DOHH2 (cell line): ENCODE results near the gene CERS5.

ENCODE experiments used
- H3F3A ChIP-seq: fragments of 200-600 bp; sonication (generic), shearing (Covaris generic); 2 replicates; pipeline ENCODE4 v1.6.0; 2016; ENCODE audit warnings: antibody characterized with exemption, mild to moderate bottlenecking; ENCODE audit not compliant: control insufficient read depth, insufficient read depth
- H3K27ac ChIP-seq: fragments of 200-600 bp; sonication (generic); 2 replicates; pipeline ENCODE4 v1.5.1; 2014; ENCODE audit warnings: low read depth, mild to moderate bottlenecking, low read length, moderate library complexity
- H3K27me3 ChIP-seq: fragments of 200-600 bp; sonication (generic); 2 replicates; pipeline ENCODE4 v1.6.1; 2014; ENCODE audit warnings: mild to moderate bottlenecking, low read length, mixed read lengths; ENCODE audit not compliant: control insufficient read depth
- H3K36me3 ChIP-seq: fragments of 200-600 bp; sonication (generic); 2 replicates; pipeline ENCODE4 v1.6.1; 2014; ENCODE audit warnings: mild to moderate bottlenecking, low read length, moderate library complexity, mixed read lengths; ENCODE audit not compliant: control insufficient read depth
- H3K4me1 ChIP-seq: fragments of 200-600 bp; sonication (generic); 2 replicates; pipeline ENCODE4 v1.6.1; 2014; ENCODE audit warnings: mild to moderate bottlenecking, low read length, mixed read lengths; ENCODE audit not compliant: control insufficient read depth
- H3K4me2 ChIP-seq: fragments of 200-600 bp; sonication (generic); 2 replicates; pipeline ENCODE4 v1.6.0; 2014; ENCODE audit warnings: mild to moderate bottlenecking, low read length, moderate library complexity
- H3K4me3 ChIP-seq: fragments of 200-600 bp; sonication (generic); 2 replicates; pipeline ENCODE4 v1.5.1; 2014; ENCODE audit warnings: mild to moderate bottlenecking, low read length, mixed read lengths
- H3K79me2 ChIP-seq: fragments of 200-600 bp; sonication (generic); 2 replicates; pipeline ENCODE4 v1.6.1; 2014; ENCODE audit warnings: mild to moderate bottlenecking, low read length, mixed read lengths; ENCODE audit not compliant: control insufficient read depth
- H3K9me2 ChIP-seq: fragments of 200-600 bp; sonication (generic); replicated peaks from 2 replicates; pipeline ENCODE4 v1.6.1; 2014; ENCODE audit warnings: mild to moderate bottlenecking, low read length, mixed read lengths; ENCODE audit not compliant: control insufficient read depth
- H3K9me3 ChIP-seq: fragments of 200-600 bp; sonication (generic); 2 replicates; pipeline ENCODE4 v1.6.1; 2014; ENCODE audit warnings: antibody characterized with exemption, low read length, mixed read lengths; ENCODE audit not compliant: control insufficient read depth, insufficient read depth
- H4K20me1 ChIP-seq: fragments of 200-600 bp; sonication (generic); 2 replicates; pipeline ENCODE4 v1.6.0; 2014; ENCODE audit warnings: low read depth, mild to moderate bottlenecking, antibody characterized with exemption, low read length, moderate library complexity; ENCODE audit not compliant: control insufficient read depth, insufficient read depth
- EZH2phosphoT487 ChIP-seq: fragments of 200-600 bp; sonication (generic); IDR thresholded peaks from 2 replicates; pipeline ENCODE4 v1.6.1; 2017; ENCODE audit warnings: borderline replicate concordance, mild to moderate bottlenecking, antibody characterized with exemption, low read length, moderate library complexity, mixed read lengths
- TF ChIP-seq, protein P1 (sequence below): fragments of 200-600 bp; sonication (generic); IDR thresholded peaks from one replicate; pipeline ENCODE4 v1.5.1; 2014; ENCODE audit warnings: antibody characterized with exemption, mild to moderate bottlenecking, low read depth, low read length; ENCODE audit not compliant: poor library complexity, severe bottlenecking

Gene CERS5

DNA sequence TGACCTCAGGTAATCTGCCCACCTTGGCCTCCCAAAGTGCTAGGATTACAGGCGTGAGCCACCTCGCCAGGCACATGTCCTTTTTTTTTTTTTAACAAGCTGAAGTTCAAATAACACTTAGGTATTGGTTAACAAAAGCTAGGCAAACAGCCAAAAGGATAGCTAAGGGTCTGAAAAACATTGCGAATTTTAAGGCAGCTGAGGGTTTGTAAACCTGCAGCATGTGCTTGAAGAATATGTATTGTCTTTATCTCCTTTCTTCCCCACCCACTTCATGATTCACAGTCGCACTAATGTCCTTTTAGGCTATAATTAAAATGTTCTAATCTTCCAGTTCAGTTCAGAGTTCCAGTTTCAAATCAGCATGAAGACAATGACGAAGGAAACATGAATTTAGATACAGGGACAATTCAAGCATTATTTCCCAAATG lies 30.1 kb upstream of the CERS5 start:
- no peak overlapping the region for H3K4me2 ChIP-seq
- peaks cover 35% of the 10 kb centered on the region for H3K36me3 ChIP-seq
- no peak overlapping the region for H3K27ac ChIP-seq

GRCh38 chr12:50196537-50196936 lies 29.4 kb upstream of the CERS5 start:
- peaks cover 2% of the 10 kb centered on the region; the same call in 1 of the 2 replicates for H3F3A ChIP-seq

More for the DNA sequence above, 30.1 kb upstream of the CERS5 start:
- Histone ChIP-seq H4K20me1 (no peaks in the 10 kb centered on the region), H3K9me2 (no peaks in the 10 kb centered on the region), H3K27me3 (no peaks in the 10 kb centered on the region), H3K4me3 (no peak overlapping the region), H3K9me3 (no peaks in the 10 kb centered on the region), H3F3A (peaks cover 2% of the 10 kb centered on the region; the same call in 1 of the 2 replicates), H3K79me2 (no peaks in the 10 kb centered on the region), H3K4me1 (no peaks in the 10 kb centered on the region)
- no peak for TF ChIP-seq EZH2phosphoT487
- TF ChIP-seq, protein P1, sequence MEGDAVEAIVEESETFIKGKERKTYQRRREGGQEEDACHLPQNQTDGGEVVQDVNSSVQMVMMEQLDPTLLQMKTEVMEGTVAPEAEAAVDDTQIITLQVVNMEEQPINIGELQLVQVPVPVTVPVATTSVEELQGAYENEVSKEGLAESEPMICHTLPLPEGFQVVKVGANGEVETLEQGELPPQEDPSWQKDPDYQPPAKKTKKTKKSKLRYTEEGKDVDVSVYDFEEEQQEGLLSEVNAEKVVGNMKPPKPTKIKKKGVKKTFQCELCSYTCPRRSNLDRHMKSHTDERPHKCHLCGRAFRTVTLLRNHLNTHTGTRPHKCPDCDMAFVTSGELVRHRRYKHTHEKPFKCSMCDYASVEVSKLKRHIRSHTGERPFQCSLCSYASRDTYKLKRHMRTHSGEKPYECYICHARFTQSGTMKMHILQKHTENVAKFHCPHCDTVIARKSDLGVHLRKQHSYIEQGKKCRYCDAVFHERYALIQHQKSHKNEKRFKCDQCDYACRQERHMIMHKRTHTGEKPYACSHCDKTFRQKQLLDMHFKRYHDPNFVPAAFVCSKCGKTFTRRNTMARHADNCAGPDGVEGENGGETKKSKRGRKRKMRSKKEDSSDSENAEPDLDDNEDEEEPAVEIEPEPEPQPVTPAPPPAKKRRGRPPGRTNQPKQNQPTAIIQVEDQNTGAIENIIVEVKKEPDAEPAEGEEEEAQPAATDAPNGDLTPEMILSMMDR: no peak

GRCh38 chr12:50195832-50196231 lies 28.7 kb upstream of the CERS5 start:
- Histone ChIP-seq H3K9me2 (no peaks in the 10 kb centered on the region), H3K4me1 (no peaks in the 10 kb centered on the region), H3K27ac (no peak overlapping the region), H3K4me3 (no peak overlapping the region), H3K9me3 (no peaks in the 10 kb centered on the region), H4K20me1 (no peaks in the 10 kb centered on the region), H3F3A (no peaks in the 10 kb centered on the region), H3K4me2 (no peak overlapping the region), H3K27me3 (no peaks in the 10 kb centered on the region), H3K36me3 (peaks cover 33% of the 10 kb centered on the region), H3K79me2 (no peaks in the 10 kb centered on the region)
- no peak for TF ChIP-seq EZH2phosphoT487
- TF ChIP-seq, protein P1: no peak

More at GRCh38 chr12:50196537-50196936, 29.4 kb upstream of the CERS5 start:
- no peaks in the 10 kb centered on the region for H3K9me3 ChIP-seq
- no peak overlapping the region for H3K4me2 ChIP-seq
- H3K4me1 ChIP-seq: no peaks in the 10 kb centered on the region
- no peaks in the 10 kb centered on the region for H3K79me2 ChIP-seq
- H3K4me3 ChIP-seq: no peak overlapping the region
- no peaks in the 10 kb centered on the region for H4K20me1 ChIP-seq
- no peaks in the 10 kb centered on the region for H3K27me3 ChIP-seq
- no peak for TF ChIP-seq EZH2phosphoT487
- TF ChIP-seq, protein P1: no peak
- no peak overlapping the region for H3K27ac ChIP-seq
- peaks cover 37% of the 10 kb centered on the region for H3K36me3 ChIP-seq
- no peaks in the 10 kb centered on the region for H3K9me2 ChIP-seq

DNA sequence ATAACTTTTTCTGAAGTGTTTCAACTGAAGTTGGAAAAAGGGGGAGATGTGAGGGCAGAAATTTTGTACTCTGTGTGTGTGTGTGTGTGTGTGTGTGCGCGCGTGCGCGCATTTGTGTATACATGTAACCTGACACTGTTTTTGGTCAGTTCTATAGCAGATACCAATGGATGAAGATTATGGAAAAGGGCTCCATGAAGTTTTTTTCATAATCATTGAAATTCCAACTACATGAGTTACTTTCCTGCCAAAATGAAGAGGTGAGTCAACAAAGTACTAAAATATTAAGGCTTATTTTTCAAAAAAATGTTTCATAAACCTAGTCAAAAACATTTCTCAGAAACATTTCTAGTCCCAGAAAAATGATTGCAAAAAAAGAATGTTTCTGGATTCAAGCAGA lies 25.7 kb upstream of the CERS5 start:
- Histone ChIP-seq H3K27ac (no peak overlapping the region), H3K4me2 (no peak overlapping the region), H3K27me3 (no peaks in the 10 kb centered on the region), H3K4me1 (no peaks in the 10 kb centered on the region), H3K9me3 (no peaks in the 10 kb centered on the region), H3K79me2 (no peaks in the 10 kb centered on the region), H3K36me3 (peaks cover 19% of the 10 kb centered on the region), H3K9me2 (no peaks in the 10 kb centered on the region), H3K4me3 (no peak overlapping the region), H3F3A (no peaks in the 10 kb centered on the region), H4K20me1 (no peaks in the 10 kb centered on the region)
- TF ChIP-seq, protein P1: no peak
- no peak for TF ChIP-seq EZH2phosphoT487
